SK-N-MC (cell line): Measurements from ENCODE around the gene EPS15.

Source experiments
- EZH2 ChIP-seq: fragments of 200-600 bp; sonication (generic); IDR thresholded peaks from one replicate; pipeline ENCODE4 v1.6.1; 2017; ENCODE audit warnings: antibody characterized with exemption
- POLR2AphosphoS5 ChIP-seq: IDR thresholded peaks from 2 replicates; pipeline ENCODE4 v1.6.1; 2012; ENCODE audit warnings: mild to moderate bottlenecking, low read depth, low read length, borderline replicate concordance

DNA sequence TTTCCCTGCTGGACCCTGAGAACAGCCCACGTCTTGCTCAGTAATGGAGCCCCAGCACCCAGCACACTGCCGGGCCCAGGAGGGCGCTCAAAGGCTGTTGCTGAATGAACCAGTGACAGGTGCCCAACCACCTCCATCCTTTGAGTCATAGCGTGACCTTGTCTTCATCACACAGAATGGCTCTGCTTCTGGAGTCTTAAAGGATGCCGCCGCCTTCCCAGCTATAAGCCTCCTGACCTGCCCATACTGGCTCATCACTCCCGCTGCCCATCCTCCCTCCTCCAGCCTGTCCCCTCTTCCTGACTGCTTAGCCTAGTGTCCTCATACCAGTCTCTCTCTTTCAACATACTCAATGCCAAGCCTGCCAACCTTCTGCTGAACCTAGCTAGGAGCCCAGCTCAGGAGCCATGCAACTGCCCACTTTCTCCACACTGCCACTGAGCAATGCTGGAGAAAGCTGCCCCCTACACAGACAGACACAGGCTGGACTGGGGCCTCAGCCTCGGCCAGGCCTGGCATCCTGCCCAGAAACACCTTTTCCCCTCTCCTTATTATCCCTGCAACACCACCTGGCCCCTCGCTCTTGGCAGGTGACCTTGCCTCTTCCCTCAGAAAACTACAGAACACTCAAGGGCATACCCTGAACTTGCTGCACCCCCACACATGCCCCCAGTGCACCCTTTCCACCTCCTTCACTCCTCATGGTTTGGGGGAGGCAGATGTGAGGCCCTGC is 202.8 kb downstream of the EPS15 start:
- TF ChIP-seq EZH2 (no peak), POLR2AphosphoS5 (no peak)
